Ecto neural progenitor cell (in vitro differentiated cells): ENCODE measurements around the gene HIP1.

ENCODE experiments used
- DNase-seq: peaks from one replicate; pipeline ENCODE4 v3.0.0-alpha.2; 2018; ENCODE audit warnings: low spot score

HIP1 gene

GRCh38 chr7:75669579-75669978 is 69.2 kb downstream of the HIP1 start:
- DNase-seq: no peak

GRCh38 chr7:75667938-75668337 is 70.8 kb downstream of the HIP1 start:
- no peak for DNase-seq

DNA sequence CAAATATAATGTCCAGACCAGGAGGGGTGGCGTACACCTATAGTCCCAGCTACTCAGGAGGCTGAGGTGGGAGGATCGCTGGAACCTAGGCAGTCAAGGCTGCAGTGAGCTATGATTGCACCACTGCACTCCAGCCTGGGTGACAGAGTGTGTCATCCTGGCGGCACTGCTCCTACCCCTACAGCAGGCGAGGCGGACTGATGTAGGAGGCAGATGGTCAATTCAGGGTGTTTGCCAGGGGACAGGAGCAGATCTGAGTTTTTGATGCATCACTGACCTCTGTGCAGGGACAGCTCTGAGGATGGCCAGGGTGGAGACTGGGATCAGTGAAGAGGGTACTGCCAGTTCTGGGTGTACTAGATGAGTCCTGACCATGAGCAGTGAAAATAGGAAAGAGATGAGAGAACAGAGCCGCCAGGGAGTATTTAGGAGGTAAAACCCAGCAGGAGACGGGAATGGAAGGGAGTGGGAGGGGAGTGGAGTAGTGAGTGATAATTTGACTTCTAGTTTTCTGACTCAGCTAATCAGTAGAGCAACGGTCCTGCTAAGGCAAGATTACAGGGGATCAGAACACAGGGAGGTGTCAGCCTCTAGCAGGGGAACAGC is 75.3 kb downstream of the HIP1 start:
- DNase-seq: no peak

DNA sequence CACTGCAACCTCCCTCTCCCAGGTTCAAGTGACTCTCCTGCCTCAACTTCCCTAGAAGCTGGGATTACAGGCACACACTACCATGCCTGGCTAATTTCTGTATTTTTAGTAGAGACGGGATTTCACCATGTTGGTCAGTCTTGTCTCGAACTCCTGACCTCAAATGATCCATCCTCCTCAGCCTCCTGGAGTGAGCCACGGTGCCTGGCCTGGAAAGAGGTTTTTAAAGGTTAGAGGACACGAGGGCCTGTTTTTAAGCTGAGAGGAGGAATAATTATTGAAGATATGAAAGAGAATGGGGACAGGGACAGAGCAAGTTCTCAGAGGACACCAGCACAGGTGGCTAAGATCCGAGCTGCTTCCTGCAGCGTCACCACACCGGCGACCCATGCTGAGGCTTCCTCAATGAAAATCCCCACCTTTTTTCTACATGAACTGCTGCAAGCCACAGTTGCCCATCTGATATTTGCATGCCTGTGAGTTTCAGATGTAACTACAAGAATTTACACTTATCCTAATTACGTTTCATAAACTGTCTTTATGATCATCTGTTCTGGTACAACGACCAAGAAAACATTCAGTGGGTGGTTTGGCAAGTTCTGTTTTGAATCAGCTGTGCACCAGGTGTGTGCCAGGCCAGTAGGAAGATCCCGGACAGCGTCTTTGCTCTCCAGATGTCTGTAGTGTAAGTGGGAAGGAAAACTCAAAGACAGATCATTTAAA is 76.0 kb downstream of the HIP1 start:
- no peak for DNase-seq

GRCh38 chr7:75660566-75661215 is 78.0 kb downstream of the HIP1 start:
- no peak for DNase-seq

- DNase-seq: no peak
These were observed 79.9 kb downstream of the HIP1 start for GRCh38 chr7:75658802-75659201.

DNA sequence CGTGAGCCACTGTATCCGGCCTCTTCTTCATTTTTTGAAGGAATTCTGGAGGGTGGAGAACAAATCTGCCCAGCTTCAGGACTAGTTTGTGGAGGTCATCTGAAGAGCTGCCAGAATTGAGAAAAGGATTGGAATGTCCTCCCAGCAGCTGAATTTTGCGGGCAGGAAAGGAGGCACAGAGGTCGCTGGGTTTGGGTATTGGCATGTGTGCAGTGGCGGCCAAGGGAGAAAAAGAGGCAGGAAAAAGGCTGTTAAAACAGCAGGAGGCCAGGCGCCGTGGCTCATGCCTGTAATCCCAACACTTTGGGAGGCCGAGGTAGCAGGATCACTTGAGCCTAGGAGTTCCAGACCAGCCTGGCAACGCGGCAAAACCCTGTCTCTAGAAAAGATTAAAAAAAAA is 80.4 kb downstream of the HIP1 start:
- no peak for DNase-seq

DNA sequence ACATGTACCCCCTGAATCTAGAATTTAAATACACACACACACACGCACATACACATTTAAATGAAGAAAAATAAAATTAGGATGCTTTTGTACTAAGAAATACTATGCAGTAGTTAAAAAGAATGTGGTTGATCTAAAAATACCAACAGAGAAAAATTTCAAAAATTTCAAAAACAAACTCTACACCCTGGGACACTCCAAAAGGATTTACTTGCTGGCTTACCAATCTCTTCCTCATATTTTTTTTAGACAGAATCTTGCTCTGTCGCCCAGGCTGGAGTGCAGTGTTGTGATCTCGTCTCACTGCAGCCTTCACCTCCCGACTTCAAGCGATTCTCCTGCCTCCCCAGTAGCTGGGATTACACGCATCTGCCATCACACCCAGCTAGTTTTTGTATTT is 80.9 kb downstream of the HIP1 start:
- no peak for DNase-seq

DNA sequence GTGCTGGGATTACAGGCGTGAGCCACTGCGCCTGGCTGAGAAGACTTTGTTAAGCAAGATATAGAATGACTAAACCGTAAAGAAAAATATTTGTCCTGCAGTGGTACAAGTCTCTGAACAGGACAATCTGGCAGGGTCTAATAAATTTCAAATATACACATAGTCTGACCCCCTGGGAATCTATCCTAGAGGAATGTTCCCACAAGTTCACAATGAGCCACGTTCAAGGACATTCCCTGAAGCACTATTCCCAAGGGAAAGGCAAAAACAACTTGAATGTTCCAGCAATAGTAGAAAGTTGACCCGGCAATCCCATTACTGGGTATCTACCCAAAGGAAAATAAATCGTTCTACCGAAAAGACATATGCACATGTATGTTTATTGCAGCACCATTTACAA is 82.0 kb downstream of the HIP1 start:
- DNase-seq: no peak

DNA sequence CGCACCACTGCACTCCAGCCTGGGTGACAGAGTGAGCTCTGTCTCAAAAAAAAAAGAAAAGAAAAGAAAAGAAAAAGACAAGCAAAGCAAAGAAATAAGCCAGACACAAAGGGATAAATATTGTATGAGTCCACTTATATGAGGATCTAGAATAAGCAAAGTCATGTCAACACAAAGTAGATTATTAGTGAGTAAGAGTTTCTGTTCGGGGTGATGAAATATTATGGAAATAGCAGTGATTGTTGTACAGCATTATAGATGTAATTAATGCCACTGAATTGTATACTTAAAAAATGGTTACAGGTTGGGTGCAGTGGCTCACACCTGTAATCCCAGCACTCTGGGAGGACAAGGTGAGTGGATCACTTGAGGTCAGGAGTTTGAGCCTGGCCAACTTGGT is 83.2 kb downstream of the HIP1 start:
- no peak for DNase-seq

DNA sequence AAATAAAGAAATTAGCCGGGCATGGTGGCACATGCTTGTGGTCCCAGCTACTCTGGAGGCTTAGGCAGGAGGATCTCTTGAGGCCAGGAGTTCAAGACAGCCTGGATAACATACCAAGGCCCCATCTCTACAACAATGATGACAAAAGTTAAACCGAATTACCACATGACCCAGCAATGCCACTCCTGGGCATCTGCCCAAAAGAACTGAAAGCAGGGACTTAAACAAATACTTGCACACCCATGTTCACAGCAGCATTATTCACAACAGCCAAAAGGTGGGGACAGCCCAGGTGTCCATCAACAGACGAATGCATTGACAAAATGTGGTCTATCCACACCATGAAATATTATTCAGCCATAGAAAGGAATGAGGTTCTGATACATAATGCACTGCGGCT is 83.9 kb downstream of the HIP1 start:
- no peak for DNase-seq

GRCh38 chr7:75653651-75654050 is 85.1 kb downstream of the HIP1 start:
- DNase-seq: no peak

DNA sequence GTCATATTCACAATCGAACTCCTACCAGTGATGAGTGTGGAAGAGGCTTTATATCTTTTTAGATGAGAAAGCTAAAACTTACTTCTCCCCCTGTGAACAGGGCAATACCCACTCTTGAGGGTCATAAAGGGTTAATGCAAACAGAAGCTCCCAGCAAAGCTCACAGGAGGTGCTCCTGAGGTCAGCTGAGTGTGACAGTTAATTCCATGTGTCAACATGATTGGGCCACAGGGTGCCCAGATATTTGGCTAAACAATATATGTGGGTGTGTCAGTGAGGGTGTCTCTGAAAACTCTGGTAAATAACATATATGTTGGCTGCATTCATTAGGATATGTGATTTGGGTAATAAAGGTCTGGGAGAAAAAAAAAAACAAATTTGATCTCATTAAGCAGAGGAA is 86.0 kb downstream of the HIP1 start:
- no peak for DNase-seq

GRCh38 chr7:75650681-75651080 is 88.1 kb downstream of the HIP1 start:
- no peak for DNase-seq

- DNase-seq: peak; percentile 63
These were observed 88.7 kb downstream of the HIP1 start for GRCh38 chr7:75650062-75650461.

- no peak for DNase-seq
These were observed 89.3 kb downstream of the HIP1 start for GRCh38 chr7:75649462-75649861.

DNA sequence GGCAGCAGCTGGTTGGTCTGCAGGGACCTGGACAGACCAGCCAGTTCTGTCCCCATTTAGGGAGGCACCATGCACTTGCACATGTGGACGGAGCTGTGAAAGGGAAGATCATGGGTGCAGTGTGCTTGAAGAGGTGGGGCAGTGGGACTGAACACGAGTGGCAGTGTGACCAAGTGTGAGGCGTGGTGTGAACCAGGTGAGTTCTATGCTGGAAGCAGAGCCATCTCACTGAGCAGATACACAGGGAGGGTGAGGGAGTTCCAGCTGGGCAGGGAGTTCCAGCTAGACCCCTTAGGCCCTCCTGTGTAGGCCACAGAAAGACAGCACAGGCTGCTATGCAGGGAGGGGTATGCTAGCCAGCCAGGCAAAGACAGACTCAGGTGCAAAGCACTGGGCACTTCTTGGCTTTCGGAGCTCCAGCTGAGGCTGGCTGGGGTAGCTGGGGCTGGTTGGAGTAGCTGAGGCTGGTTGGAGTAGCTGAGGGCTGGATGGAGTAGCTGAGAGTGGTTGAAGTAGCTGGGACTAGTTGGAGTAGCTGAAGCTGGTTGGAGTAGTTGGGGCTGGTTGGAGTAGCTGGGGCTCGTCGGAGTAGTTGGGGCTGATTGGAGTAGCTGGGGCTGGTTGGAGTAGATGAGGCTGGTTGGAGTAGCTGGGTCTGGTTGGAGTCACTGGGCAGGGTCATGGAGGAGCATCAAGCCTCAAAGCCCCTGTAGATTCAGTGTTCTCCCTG is 90.9 kb downstream of the HIP1 start:
- no peak for DNase-seq

DNA sequence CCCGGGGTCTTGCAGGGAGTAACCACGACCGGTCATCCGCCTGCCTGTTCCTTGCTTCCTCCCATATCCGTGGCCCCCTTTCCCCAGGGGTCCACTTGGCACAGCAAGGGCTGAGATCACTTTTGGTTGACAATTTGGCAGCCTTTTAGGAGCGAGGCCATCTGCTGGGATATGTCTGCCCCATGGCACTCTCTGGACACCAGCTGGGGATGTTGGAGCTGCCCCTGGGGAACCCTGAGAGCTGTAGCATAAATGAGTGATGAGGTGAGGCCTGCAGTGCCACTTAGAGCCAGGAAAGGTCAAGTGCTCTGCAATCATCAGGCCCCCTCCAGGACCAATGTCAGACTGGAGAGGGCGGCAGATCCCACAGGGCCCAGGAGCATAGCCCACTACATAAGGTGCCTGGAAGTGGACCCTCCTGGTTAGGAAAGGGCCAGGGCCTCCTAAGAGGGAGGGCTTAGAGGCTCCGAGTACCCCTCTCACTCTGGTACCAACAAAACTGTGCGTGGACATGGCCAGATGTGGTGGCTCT is 92.1 kb downstream of the HIP1 start:
- no peak for DNase-seq

DNA sequence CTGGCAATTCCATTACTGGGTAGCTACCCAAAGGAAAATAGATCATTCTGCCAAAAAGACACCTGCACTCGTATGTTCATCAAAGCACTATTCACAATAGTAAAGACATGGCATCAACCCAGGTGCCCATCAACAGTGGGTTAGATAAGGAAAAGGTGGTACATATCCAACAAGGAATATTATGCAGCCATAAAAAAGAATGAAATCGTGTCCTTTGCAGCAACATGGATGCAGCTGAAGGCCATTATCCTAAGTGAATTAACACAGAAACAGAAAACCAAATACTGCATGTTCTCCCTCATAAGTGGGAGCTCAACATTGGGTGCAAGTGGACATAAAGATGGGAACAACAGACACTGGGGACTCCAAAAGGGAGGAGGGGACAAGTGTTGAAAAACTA is 93.2 kb downstream of the HIP1 start:
- DNase-seq: no peak

- no peak for DNase-seq
These were observed 94.2 kb downstream of the HIP1 start for GRCh38 chr7:75644589-75644988.

DNA sequence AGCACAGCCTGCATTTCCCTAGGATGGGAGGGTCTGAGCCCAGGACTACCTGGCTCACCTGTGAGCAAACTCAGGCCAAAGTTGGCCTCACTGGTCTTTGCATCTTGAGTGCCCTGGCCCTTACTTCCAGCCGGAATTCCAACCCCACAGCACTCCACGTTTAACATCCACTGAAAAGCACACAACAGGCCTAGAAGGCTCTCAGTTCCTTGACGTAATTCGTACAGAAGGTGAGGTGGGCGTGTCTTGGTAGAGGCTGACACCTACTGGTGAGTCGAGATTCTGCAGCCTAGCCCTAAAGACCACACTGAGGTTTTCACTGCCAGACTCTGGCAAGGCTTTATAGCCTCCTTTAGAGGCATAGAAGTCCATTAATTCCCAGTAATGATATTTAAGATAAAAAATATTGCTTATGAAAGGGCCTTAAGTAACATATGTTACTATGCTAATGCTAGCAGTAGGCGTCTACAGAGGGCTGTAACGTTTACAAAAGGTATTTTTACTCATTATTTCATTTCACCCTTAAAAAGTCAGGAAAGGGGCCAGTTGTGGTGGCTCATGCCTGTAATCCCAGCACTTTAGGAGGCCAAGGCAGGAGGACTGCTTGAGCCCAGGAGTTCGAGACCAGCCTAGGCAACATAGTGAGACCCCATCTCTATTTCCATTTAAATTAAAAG is 95.8 kb downstream of the HIP1 start:
- DNase-seq: peak; percentile 55

- DNase-seq: no peak
These were observed 98.5 kb downstream of the HIP1 start for GRCh38 chr7:75640201-75640600.
